Parathyroid adenoma (tissue), 2 donors: ENCODE data around the gene CYP24A1.

Source experiments
- H2AFZ ChIP-seq: fragments of 300-600 bp; sonication (generic); one replicate; pipeline ENCODE4 v1.7.0; 2017; ENCODE audit warnings: antibody characterized with exemption, mild to moderate bottlenecking
- H3K27ac ChIP-seq: fragments of 300-600 bp; sonication (generic); one replicate; pipeline ENCODE4 v1.7.0; 2017
- H3K27me3 ChIP-seq: fragments of 300-600 bp; sonication (generic); one replicate; pipeline ENCODE4 v1.7.0; 2017; ENCODE audit warnings: low read length; ENCODE audit not compliant: control insufficient read depth, insufficient read depth
- H3K36me3 ChIP-seq: fragments of 300-600 bp; sonication (generic); one replicate; pipeline ENCODE4 v1.7.0; 2017; ENCODE audit warnings: low read length; ENCODE audit not compliant: control insufficient read depth, insufficient read depth
- H3K4me1 ChIP-seq: fragments of 300-600 bp; sonication (generic); one replicate; pipeline ENCODE4 v1.7.0; 2017; ENCODE audit warnings: control low read depth
- H3K4me2 ChIP-seq: fragments of 300-600 bp; sonication (generic); one replicate; pipeline ENCODE4 v1.7.0; 2017; ENCODE audit warnings: low read length
- H3K4me3 ChIP-seq: fragments of 300-600 bp; sonication (generic); one replicate; pipeline ENCODE4 v1.7.0; 2017; ENCODE audit warnings: low read depth, low read length
- H3K79me2 ChIP-seq: fragments of 300-600 bp; sonication (generic); one replicate; pipeline ENCODE4 v1.7.0; 2017; ENCODE audit warnings: control low read depth
- H3K9ac ChIP-seq: fragments of 300-600 bp; sonication (generic); one replicate; pipeline ENCODE4 v1.7.0; 2017; ENCODE audit warnings: mild to moderate bottlenecking
- H3K9me3 ChIP-seq: fragments of 300-600 bp; sonication (generic); one replicate; pipeline ENCODE4 v1.7.0; 2017; ENCODE audit warnings: low read length; ENCODE audit not compliant: control insufficient read depth
- CTCF ChIP-seq: fragments of 300-600 bp; sonication (generic); IDR thresholded peaks from one replicate; pipeline ENCODE4 v1.7.0; 2017; ENCODE audit warnings: antibody characterized with exemption, mild to moderate bottlenecking
- donor health status: primary hyperparathyroidism.

Gene CYP24A1

GRCh38 chr20:54207743-54208547 is 34.2 kb upstream of the CYP24A1 start, which contains the start of gene PFDN4:
TSS of gene PFDN4 (plus strand) at chr20:54208087. CDS start at chr20:54208101, 14 bp downstream.
- Histone ChIP-seq H3K9ac (peak within 1 kb of the TSS; percentile 87), H3K4me3 (peak within 1 kb of the TSS; percentile 82), H3K79me2 (peaks cover 34% of the 10 kb centered on the region), H3K36me3 (no peaks in the 10 kb centered on the region), H3K27me3 (no peaks in the 10 kb centered on the region), H2AFZ (peak within 1 kb of the TSS; percentile 96), H3K27ac (peak within 1 kb of the TSS; percentile 98), H3K9me3 (no peaks in the 10 kb centered on the region), H3K4me1 (peaks cover 8% of the 10 kb centered on the region), H3K4me2 (peak within 1 kb of the TSS; percentile 86)
- peak; percentile 94 for TF ChIP-seq CTCF

- Histone ChIP-seq H3K36me3 (no peaks in the 10 kb centered on the region), H2AFZ (peak overlapping the region; percentile 96), H3K27ac (peak overlapping the region; percentile 98), H3K4me2 (peak overlapping the region; percentile 86), H3K79me2 (peaks cover 29% of the 10 kb centered on the region), H3K27me3 (no peaks in the 10 kb centered on the region), H3K9ac (no peak overlapping the region), H3K4me1 (peaks cover 8% of the 10 kb centered on the region), H3K4me3 (peak overlapping the region; percentile 82), H3K9me3 (no peaks in the 10 kb centered on the region)
- TF ChIP-seq CTCF, result no peak
Observed at GRCh38 chr20:54207053-54207742, 33.4 kb upstream of the CYP24A1 start.

GRCh38 chr20:54205450-54205849 is 31.7 kb upstream of the CYP24A1 start:
- H3K4me1 ChIP-seq, result peaks cover 19% of the 10 kb centered on the region
- no peaks in the 10 kb centered on the region for H3K27me3 ChIP-seq
- H3K9ac ChIP-seq, result no peak overlapping the region
- H3K27ac ChIP-seq, result no peak overlapping the region
- H3K9me3 ChIP-seq, result no peaks in the 10 kb centered on the region
- H3K4me2 ChIP-seq, result no peak overlapping the region
- H2AFZ ChIP-seq, result no peak overlapping the region
- peaks cover 22% of the 10 kb centered on the region for H3K79me2 ChIP-seq
- H3K4me3 ChIP-seq, result no peak overlapping the region
- H3K36me3 ChIP-seq, result no peaks in the 10 kb centered on the region
- no peak for TF ChIP-seq CTCF

GRCh38 chr20:54204481-54204880 is 30.7 kb upstream of the CYP24A1 start:
- no peak overlapping the region for H3K4me3 ChIP-seq
- H2AFZ ChIP-seq, result no peak overlapping the region
- H3K4me1 ChIP-seq, result peaks cover 21% of the 10 kb centered on the region
- no peak overlapping the region for H3K27ac ChIP-seq
- no peak for TF ChIP-seq CTCF
- H3K27me3 ChIP-seq, result no peaks in the 10 kb centered on the region
- H3K9me3 ChIP-seq, result no peaks in the 10 kb centered on the region
- no peak overlapping the region for H3K4me2 ChIP-seq
- no peak overlapping the region for H3K9ac ChIP-seq
- H3K79me2 ChIP-seq, result peaks cover 14% of the 10 kb centered on the region
- H3K36me3 ChIP-seq, result no peaks in the 10 kb centered on the region
